ENCODE measurements around the gene IFITM1.
A peak's percentile ranks its signal among the peaks of the same experiment; 100 is the strongest.

DNA sequence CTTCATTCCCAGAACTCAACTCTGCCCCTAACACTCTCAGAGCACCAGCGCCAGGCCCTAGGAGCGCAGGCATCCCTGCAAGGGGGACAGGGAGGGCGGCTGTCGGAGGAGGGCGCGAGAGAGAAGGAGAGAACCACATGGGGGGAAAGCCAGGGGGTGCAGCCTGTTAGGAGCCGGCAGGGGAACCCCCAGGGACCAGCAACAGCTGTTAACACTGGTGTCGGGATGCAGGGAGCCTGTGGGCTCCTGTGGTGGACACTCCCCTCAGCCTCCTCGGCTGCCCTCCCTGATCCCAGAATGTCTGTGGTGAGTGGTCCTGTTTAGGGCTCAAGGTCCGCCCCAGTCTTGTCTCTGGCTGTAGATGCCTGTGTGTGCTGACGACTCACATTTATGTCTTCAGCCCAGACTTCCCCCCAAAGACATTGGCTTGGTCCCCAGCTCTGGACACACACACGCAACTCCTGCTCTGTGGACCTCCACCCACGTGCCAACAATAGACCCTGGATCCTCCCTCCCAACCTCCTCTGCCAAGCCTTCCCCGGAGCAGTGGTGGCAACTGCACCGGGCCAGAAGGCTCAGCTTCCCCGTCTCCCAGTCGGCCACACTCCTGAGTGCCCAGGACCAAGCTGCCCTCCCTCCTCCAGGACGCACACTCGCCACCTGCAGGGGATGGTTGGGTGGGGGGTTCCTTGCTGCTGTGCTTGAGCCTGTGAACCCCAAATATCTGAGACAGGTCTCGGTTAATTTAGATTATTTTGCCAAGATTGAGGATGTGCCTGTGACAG lies 13.7 kb upstream of the IFITM1 start:
- TF ChIP-seq CTCF (conservative IDR thresholded peaks at IDR 0.05; ENCODE audit: low read depth, low read length) (peak; percentile 42), CEBPB (IDR thresholded peaks at IDR 0.05; ENCODE audit: low read depth, low read length) (no peak), MAFK (IDR thresholded peaks at IDR 0.05; ENCODE audit: low read depth, low read length) (no peak), POLR2A (IDR thresholded peaks at IDR 0.05; ENCODE audit: low read depth, low read length) (no peak), SMC3 (IDR thresholded peaks at IDR 0.05; ENCODE audit: low read depth, low read length) (peak; percentile 9; the same call in 1 of the 2 replicates), RAD21 (IDR thresholded peaks at IDR 0.05; ENCODE audit: low read length) (peak; percentile 26; the same call in 1 of the 2 replicates)
- TF ChIP-seq, protein P1, sequence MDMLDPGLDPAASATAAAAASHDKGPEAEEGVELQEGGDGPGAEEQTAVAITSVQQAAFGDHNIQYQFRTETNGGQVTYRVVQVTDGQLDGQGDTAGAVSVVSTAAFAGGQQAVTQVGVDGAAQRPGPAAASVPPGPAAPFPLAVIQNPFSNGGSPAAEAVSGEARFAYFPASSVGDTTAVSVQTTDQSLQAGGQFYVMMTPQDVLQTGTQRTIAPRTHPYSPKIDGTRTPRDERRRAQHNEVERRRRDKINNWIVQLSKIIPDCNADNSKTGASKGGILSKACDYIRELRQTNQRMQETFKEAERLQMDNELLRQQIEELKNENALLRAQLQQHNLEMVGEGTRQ (IDR thresholded peaks at IDR 0.05; ENCODE audit: low read depth, low read length), result no peak

Measured in IMR-90 (cell line).